Ishikawa (cell line): ENCODE data around the gene PPY.

Source experiments
- CEBPB ChIP-seq: IDR thresholded peaks from 2 replicates; pipeline ENCODE4 v1.6.1; 2012
- EGR1 ChIP-seq: IDR thresholded peaks from 2 replicates; pipeline ENCODE4 v1.6.1; 2012
- EP300 ChIP-seq: IDR thresholded peaks from 2 replicates; pipeline ENCODE4 v1.6.1; 2012; ENCODE audit warnings: borderline replicate concordance
- FOXM1 ChIP-seq: IDR thresholded peaks from 2 replicates; pipeline ENCODE4 v1.6.1; 2012; ENCODE audit warnings: low read depth, borderline replicate concordance
- MAX ChIP-seq: IDR thresholded peaks from 2 replicates; pipeline ENCODE4 v1.6.1; 2012
- NFIC ChIP-seq: IDR thresholded peaks from 2 replicates; pipeline ENCODE4 v1.6.1; 2012
- RAD21 ChIP-seq: IDR thresholded peaks from 2 replicates; pipeline ENCODE4 v1.6.1; 2012; ENCODE audit warnings: low read depth
- REST ChIP-seq: IDR thresholded peaks from 2 replicates; pipeline ENCODE4 v1.6.1; 2012; ENCODE audit warnings: low read depth, mild to moderate bottlenecking
- TAF1 ChIP-seq: IDR thresholded peaks from 2 replicates; pipeline ENCODE4 v1.6.1; 2012; ENCODE audit warnings: low read depth, mild to moderate bottlenecking
- TCF12 ChIP-seq: IDR thresholded peaks from 2 replicates; pipeline ENCODE4 v1.6.1; 2012; ENCODE audit warnings: low read depth
- TEAD4 ChIP-seq: IDR thresholded peaks from 2 replicates; pipeline ENCODE4 v1.6.1; 2012
- YY1 ChIP-seq: IDR thresholded peaks from 2 replicates; pipeline ENCODE4 v1.6.1; 2012; ENCODE audit warnings: low read depth
- ZBTB7A ChIP-seq: IDR thresholded peaks from 2 replicates; pipeline ENCODE4 v1.6.1; 2012; ENCODE audit warnings: low read depth

GRCh38 chr17:43909537-43910231 is 32.6 kb downstream of the PPY start:
- TF ChIP-seq YY1, result no peak
- TF ChIP-seq TAF1, result no peak
- no peak for TF ChIP-seq EGR1
- TF ChIP-seq CEBPB, result no peak
- no peak for TF ChIP-seq RAD21
- TF ChIP-seq EP300, result no peak
- no peak for TF ChIP-seq TEAD4
- no peak for TF ChIP-seq REST
- TF ChIP-seq ZBTB7A, result no peak
- no peak for TF ChIP-seq FOXM1
- no peak for TF ChIP-seq TCF12
- no peak for TF ChIP-seq MAX
- no peak for TF ChIP-seq NFIC
